Lower leg skin (tissue), 3 donors: ENCODE results near the gene MAP4K3.

Experiments
- CTCF ChIP-seq, 3 donors: fragments of 450-650 bp; IDR thresholded peaks; one replicate each; pipeline ENCODE4 v1.5.1; 2016; ENCODE audit warnings: antibody characterized with exemption in 3 of 3, mild to moderate bottlenecking in 3 of 3, moderate library complexity in 2 of 3
- POLR2A ChIP-seq, 2 donors: fragments of 450-650 bp; IDR thresholded peaks; one replicate each; pipeline ENCODE4 v1.6.1; 2016 to 2017; ENCODE audit warnings: antibody characterized with exemption in 2 of 2, mild to moderate bottlenecking in 1 of 2, moderate library complexity in 1 of 2

- TF ChIP-seq CTCF (IDR thresholded peaks at IDR 0.05) (no peak), POLR2A (IDR thresholded peaks at IDR 0.05) (no peak)
Observed at GRCh38 chr2:39380525-39381150, 56.4 kb downstream of the MAP4K3 start.
